GM20431 (cell line): ENCODE data around the gene PTGDR2.

Source experiments
- in situ Hi-C: fragments of 300-500 bp; cut with MseI, MboI; formaldehyde crosslinking; loops from one replicate; pipeline ENCODE4 v1.15.0; 2020; ENCODE audit warnings: low sequenced_read_pairs; ENCODE audit not compliant: unreplicated experiment

Gene PTGDR2

GRCh38 chr11:60860943-60861342, 5.2 kb upstream of the PTGDR2 start:
- in situ Hi-C loops = no loop called here

- in situ Hi-C loops = no loop called here
Measured at GRCh38 chr11:60859616-60860250, 4.0 kb upstream of the PTGDR2 start.

- in situ Hi-C loops = no loop called here
Measured at GRCh38 chr11:60858731-60859464, 3.1 kb upstream of the PTGDR2 start.

- in situ Hi-C loops = no loop called here
Measured at GRCh38 chr11:60858236-60858635, 2.5 kb upstream of the PTGDR2 start.

- in situ Hi-C loops = no loop called here
Measured at GRCh38 chr11:60857378-60858232, 1.9 kb upstream of the PTGDR2 start.

- in situ Hi-C loops = no loop called here
Measured at GRCh38 chr11:60854847-60855725, 664 bp downstream of the PTGDR2 start.

- in situ Hi-C loops = no loop called here
Measured at GRCh38 chr11:60854140-60854846, 1.5 kb downstream of the PTGDR2 start.

GRCh38 chr11:60852982-60853950, 2.5 kb downstream of the PTGDR2 start:
- in situ Hi-C loops = no loop called here

GRCh38 chr11:60852117-60852981, 3.4 kb downstream of the PTGDR2 start:
- in situ Hi-C loops = no loop called here

GRCh38 chr11:60851327-60852104, 4.2 kb downstream of the PTGDR2 start:
- in situ Hi-C loops = no loop called here

- in situ Hi-C loops = loop anchor here (25.0 kb wide), 1 partner anchor 337 kb away; no protein-coding TSS in a partner anchor
Measured at GRCh38 chr11:60849641-60850520, 5.9 kb downstream of the PTGDR2 start.

- in situ Hi-C loops = loop anchor here (25.0 kb wide), 1 partner anchor 339 kb away; no protein-coding TSS in a partner anchor
Measured at GRCh38 chr11:60848714-60849151, 7.0 kb downstream of the PTGDR2 start.

- in situ Hi-C loops = loop anchor here (25.0 kb wide), 1 partner anchor 339 kb away; no protein-coding TSS in a partner anchor
Measured at GRCh38 chr11:60847896-60848295, 7.9 kb downstream of the PTGDR2 start.

GRCh38 chr11:60847281-60847680, 8.5 kb downstream of the PTGDR2 start:
- in situ Hi-C loops = loop anchor here (25.0 kb wide), 1 partner anchor 340 kb away; no protein-coding TSS in a partner anchor

- in situ Hi-C loops = loop anchor here (25.0 kb wide), 1 partner anchor 342 kb away; no protein-coding TSS in a partner anchor
Measured at GRCh38 chr11:60845338-60845737, 10.4 kb downstream of the PTGDR2 start.
